ENCODE measurements around the gene HDAC11. TPM values are rescaled to one million over a fixed set of nuclear protein-coding genes. Genes with fewer than 3 reads are reported as not detected.

Gene HDAC11
- total and polyA plus RNA-seq, 9 of the 15 experiments (the other 6 are each of a cell fraction or from before 2014, with no cell fraction given) = 0.60 to 6.0 (median 4.5) TPM

DNA sequence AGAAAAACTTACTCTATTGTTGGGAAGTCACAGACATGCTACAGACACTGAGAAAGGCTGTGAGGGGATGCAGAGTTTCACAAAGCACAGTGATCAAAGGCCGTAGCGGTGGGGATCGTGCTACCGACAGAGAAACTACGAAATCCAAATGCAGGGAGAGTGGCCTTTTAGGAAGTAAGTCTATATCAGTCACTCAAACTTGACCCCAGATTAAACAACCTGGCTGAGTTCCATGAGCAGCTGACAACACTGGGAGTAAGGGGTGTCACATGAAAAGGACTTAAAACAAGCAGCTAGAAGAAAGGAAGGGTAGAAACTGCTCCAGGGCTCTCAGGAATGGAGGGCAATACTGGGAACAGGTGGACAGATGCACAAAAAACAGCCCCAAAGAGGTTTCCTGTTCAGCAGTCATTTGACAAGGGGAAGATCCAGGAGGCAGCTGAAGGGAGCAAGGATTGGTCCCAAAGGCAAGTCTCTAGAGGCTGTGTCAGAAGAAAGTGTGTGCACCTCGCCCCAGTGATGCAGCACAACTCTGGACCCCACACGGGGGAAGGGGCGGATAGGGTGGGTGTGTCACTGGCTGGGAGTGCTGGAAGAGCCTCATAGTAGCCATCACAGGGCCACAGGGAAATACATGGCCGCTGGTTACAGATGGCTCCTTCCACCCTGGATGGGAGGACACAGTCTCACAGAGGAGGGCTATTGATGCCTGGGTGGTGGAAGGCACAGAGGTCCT is 20.3 kb upstream of the HDAC11 start:
- ChIA-PET CTCF (ENCODE audit: low intra/inter-chr PET ratio) (interaction anchor here (0.6 kb wide), 1 partner anchor 1769 kb away, joined by 3 read pairs; no protein-coding TSS in a partner anchor), POLR2A (interaction anchor here (0.6 to 0.7 kb wide), 3 partner anchors 65 to 178 kb away, joined by 3 read pairs; no protein-coding TSS in a partner anchor)
- peak overlapping the region; percentile 17; the same call in 1 of the 2 replicates for H3K4me2 ChIP-seq (ENCODE audit: insufficient read depth, low read length)
- H3K4me1 ChIP-seq (replicated peaks in 1 of 2; ENCODE audit: control insufficient read depth in 2 of 2, insufficient read depth in 2 of 2, low read length in 2 of 2) = peaks cover 11 to 23% of the 10 kb centered on the region in 2 experiments; a peak in 4 of 5 replicates
- intact Hi-C loops (cut with micrococcal nuclease) (loop anchor here (2.0 to 5.0 kb wide), 2 partner anchors 257 to 367 kb away; no protein-coding TSS in a partner anchor), in situ Hi-C loops (cut with MboI) (loop anchor here (5.0 kb wide), 1 partner anchor 372 kb away; no protein-coding TSS in a partner anchor)
- ATAC-seq (0 out of 3 replicates have a peak, but pooled peaks have one; percentile 3), FAIRE-seq (no peak), DNase-seq (ENCODE audit: extremely low read depth in 1 of 4, low spot score in 3 of 4) (peak in 1 of 4 experiments; percentile 63)
- no peak overlapping the region for H3K4me3 ChIP-seq
- H3K36me3 ChIP-seq (ENCODE audit: control insufficient read depth, insufficient read depth, low read length) = no peaks in the 10 kb centered on the region
- peaks cover 2 to 17% of the 10 kb centered on the region in 2 experiments; a peak in 2 of 5 replicates for H3K27me3 ChIP-seq (ENCODE audit: control insufficient read depth in 2 of 2, insufficient read depth in 2 of 2, low read length in 2 of 2)
- no peaks in the 10 kb centered on the region for H3K9me1 ChIP-seq (ENCODE audit: control insufficient read depth, insufficient read depth, low read length)
- H3K9me3 ChIP-seq (replicated peaks; ENCODE audit: control insufficient read depth, insufficient read depth, low read depth, low read length) = no peaks in the 10 kb centered on the region
- no peaks in the 10 kb centered on the region for H4K20me1 ChIP-seq (replicated peaks; ENCODE audit: control insufficient read depth, insufficient read depth, low read length)
- no peaks in the 10 kb centered on the region for H3K79me2 ChIP-seq (ENCODE audit: control insufficient read depth, insufficient read depth, low read length)
- BruUV-seq (replicated peaks) = no TSS peak
- no peak overlapping the region for H3K27ac ChIP-seq (ENCODE audit: extremely low read depth, low read depth, low read length)
- H2AFZ ChIP-seq (ENCODE audit: low read depth, low read length) = peak overlapping the region; percentile 30; the same call in 1 of the 2 replicates
- 14% methylated on average over 9 of the region's 9 CpGs for WGBS (ENCODE audit: insufficient coverage, low coverage, missing lambda C conversion rate)
- peak overlapping the region in 1 of 2 experiments; percentile 61; a peak in 1 of 4 replicates for H3K9ac ChIP-seq (ENCODE audit: insufficient read depth in 1 of 2, low read depth in 2 of 2, low read length in 2 of 2)
- TF ChIP-seq HNRNPL (IDR thresholded peaks at IDR 0.05; ENCODE audit: low read depth, low read length) (no peak), ZC3H11A (IDR thresholded peaks at IDR 0.05; ENCODE audit: low read depth, low read length) (no peak), ZNF444 (CRISPR knock-in tag; IDR thresholded peaks at IDR 0.05) (no peak), CEBPB (tag; IDR thresholded peaks at IDR 0.05) (no peak), CREM (IDR thresholded peaks at IDR 0.05; ENCODE audit: low read depth) (no peak), ELF2 (CRISPR knock-in tag; IDR thresholded peaks at IDR 0.05) (0 out of 2 replicates have a peak, but pooled peaks have one; percentile 46), ZNF589 (CRISPR knock-in tag; IDR thresholded peaks at IDR 0.05; ENCODE audit: low read depth) (no peak), EZH2 (IDR thresholded peaks at IDR 0.05; ENCODE audit: borderline replicate concordance, low read depth, low read length) (no peak), ZFPM2 (CRISPR knock-in tag; IDR thresholded peaks at IDR 0.05) (no peak), NR2C2 (CRISPR knock-in tag; IDR thresholded peaks at IDR 0.05) (no peak), NR2C2 (tag; IDR thresholded peaks at IDR 0.05) (peak; percentile 71), SMARCE1 (IDR thresholded peaks at IDR 0.05) (peak; percentile 38; the same call in 1 of the 2 replicates)
- TF ChIP-seq, protein P1, sequence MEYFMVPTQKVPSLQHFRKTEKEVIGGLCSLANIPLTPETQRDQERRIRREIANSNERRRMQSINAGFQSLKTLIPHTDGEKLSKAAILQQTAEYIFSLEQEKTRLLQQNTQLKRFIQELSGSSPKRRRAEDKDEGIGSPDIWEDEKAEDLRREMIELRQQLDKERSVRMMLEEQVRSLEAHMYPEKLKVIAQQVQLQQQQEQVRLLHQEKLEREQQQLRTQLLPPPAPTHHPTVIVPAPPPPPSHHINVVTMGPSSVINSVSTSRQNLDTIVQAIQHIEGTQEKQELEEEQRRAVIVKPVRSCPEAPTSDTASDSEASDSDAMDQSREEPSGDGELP (CRISPR knock-in tag; IDR thresholded peaks at IDR 0.05; ENCODE audit: borderline replicate concordance) = peak; percentile 37; the same call in 1 of the 2 replicates
- TF ChIP-seq, protein P2, sequence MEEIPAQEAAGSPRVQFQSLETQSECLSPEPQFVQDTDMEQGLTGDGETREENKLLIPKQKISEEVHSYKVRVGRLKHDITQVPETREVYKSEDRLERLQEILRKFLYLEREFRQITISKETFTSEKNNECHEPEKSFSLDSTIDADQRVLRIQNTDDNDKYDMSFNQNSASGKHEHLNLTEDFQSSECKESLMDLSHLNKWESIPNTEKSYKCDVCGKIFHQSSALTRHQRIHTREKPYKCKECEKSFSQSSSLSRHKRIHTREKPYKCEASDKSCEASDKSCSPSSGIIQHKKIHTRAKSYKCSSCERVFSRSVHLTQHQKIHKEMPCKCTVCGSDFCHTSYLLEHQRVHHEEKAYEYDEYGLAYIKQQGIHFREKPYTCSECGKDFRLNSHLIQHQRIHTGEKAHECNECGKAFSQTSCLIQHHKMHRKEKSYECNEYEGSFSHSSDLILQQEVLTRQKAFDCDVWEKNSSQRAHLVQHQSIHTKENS (CRISPR knock-in tag; IDR thresholded peaks at IDR 0.05) = no peak
- TF ChIP-seq, protein P3, sequence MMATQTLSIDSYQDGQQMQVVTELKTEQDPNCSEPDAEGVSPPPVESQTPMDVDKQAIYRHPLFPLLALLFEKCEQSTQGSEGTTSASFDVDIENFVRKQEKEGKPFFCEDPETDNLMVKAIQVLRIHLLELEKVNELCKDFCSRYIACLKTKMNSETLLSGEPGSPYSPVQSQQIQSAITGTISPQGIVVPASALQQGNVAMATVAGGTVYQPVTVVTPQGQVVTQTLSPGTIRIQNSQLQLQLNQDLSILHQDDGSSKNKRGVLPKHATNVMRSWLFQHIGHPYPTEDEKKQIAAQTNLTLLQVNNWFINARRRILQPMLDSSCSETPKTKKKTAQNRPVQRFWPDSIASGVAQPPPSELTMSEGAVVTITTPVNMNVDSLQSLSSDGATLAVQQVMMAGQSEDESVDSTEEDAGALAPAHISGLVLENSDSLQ (IDR thresholded peaks at IDR 0.05) = peak; percentile 87
- TF ChIP-seq, protein P4, sequence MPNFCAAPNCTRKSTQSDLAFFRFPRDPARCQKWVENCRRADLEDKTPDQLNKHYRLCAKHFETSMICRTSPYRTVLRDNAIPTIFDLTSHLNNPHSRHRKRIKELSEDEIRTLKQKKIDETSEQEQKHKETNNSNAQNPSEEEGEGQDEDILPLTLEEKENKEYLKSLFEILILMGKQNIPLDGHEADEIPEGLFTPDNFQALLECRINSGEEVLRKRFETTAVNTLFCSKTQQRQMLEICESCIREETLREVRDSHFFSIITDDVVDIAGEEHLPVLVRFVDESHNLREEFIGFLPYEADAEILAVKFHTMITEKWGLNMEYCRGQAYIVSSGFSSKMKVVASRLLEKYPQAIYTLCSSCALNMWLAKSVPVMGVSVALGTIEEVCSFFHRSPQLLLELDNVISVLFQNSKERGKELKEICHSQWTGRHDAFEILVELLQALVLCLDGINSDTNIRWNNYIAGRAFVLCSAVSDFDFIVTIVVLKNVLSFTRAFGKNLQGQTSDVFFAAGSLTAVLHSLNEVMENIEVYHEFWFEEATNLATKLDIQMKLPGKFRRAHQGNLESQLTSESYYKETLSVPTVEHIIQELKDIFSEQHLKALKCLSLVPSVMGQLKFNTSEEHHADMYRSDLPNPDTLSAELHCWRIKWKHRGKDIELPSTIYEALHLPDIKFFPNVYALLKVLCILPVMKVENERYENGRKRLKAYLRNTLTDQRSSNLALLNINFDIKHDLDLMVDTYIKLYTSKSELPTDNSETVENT (CRISPR knock-in tag; IDR thresholded peaks at IDR 0.05) = no peak

Measured in K562 (cell line).